Kidney epithelial cell (primary cell): Measurements from ENCODE around the gene LRIG3. TPM values are rescaled to one million over a fixed set of nuclear protein-coding genes. Genes with fewer than 3 reads are reported as not detected.

Experiments
- DNase-seq: peaks from one replicate; pipeline ENCODE4 v3.0.0-alpha.2; 2010; ENCODE audit warnings: low read depth
- H3K27me3 ChIP-seq: 2 replicates; pipeline ENCODE4 v1.6.0; 2011; ENCODE audit warnings: low read length; ENCODE audit not compliant: control insufficient read depth, insufficient read depth
- H3K36me3 ChIP-seq: 2 replicates; pipeline ENCODE4 v1.5.1; 2011; ENCODE audit warnings: low read length; ENCODE audit not compliant: control insufficient read depth, insufficient read depth
- H3K4me3 ChIP-seq: 2 replicates; pipeline ENCODE4 v1.5.1; 2011; ENCODE audit warnings: low read depth, mild to moderate bottlenecking, control low read depth, low read length
- total RNA-seq: library from RNA; depleted of rRNA; stranded (reverse); fragments of >200 nt; gene quantifications from 2 replicates; pipeline ENCODE4 v1.2.3, GENCODE V29; 2015
- TF ChIP-seq, protein P1 (sequence below): IDR thresholded peaks from 2 replicates; pipeline ENCODE4 v1.5.1; 2011; ENCODE audit warnings: mild to moderate bottlenecking, moderate library complexity, low read length, control low read depth, inconsistent platforms; ENCODE audit not compliant: insufficient read depth, poor library complexity, severe bottlenecking

LRIG3 gene
- total RNA-seq, 1 donor from 2014 or later: 57.9 TPM

GRCh38 chr12:58850826-58851225 lies 69.5 kb downstream of the LRIG3 start:
- DNase-seq: no peak
- Histone ChIP-seq H3K4me3 (no peak overlapping the region), H3K27me3 (no peaks in the 10 kb centered on the region), H3K36me3 (no peaks in the 10 kb centered on the region)
- TF ChIP-seq, protein P1, sequence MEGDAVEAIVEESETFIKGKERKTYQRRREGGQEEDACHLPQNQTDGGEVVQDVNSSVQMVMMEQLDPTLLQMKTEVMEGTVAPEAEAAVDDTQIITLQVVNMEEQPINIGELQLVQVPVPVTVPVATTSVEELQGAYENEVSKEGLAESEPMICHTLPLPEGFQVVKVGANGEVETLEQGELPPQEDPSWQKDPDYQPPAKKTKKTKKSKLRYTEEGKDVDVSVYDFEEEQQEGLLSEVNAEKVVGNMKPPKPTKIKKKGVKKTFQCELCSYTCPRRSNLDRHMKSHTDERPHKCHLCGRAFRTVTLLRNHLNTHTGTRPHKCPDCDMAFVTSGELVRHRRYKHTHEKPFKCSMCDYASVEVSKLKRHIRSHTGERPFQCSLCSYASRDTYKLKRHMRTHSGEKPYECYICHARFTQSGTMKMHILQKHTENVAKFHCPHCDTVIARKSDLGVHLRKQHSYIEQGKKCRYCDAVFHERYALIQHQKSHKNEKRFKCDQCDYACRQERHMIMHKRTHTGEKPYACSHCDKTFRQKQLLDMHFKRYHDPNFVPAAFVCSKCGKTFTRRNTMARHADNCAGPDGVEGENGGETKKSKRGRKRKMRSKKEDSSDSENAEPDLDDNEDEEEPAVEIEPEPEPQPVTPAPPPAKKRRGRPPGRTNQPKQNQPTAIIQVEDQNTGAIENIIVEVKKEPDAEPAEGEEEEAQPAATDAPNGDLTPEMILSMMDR: no peak

GRCh38 chr12:58847901-58848600 lies 72.3 kb downstream of the LRIG3 start:
- Histone ChIP-seq H3K27me3 (no peaks in the 10 kb centered on the region), H3K36me3 (no peaks in the 10 kb centered on the region), H3K4me3 (no peak overlapping the region)
- TF ChIP-seq, protein P1: no peak
- no peak for DNase-seq

DNA sequence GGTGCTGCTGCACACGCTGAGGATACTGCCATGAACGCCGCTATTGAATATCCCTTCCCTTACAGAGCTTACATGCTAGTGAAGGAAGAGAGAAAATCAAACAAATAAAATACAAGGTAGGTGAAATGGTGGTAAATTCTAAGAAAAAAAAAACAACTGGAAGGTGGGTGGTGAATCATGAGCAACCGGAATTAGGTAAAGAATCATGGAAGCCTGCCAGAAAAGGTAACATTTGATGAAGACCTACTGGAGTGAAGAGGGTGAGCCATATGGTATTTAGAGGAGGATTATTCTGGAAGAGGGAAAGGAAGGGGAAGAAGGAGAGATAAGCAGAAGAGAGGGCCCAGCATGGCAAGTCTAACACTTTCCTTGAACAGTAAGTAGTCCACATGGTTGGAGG lies 76.1 kb downstream of the LRIG3 start:
- no peak for DNase-seq
- H3K36me3 ChIP-seq: no peaks in the 10 kb centered on the region
- no peaks in the 10 kb centered on the region for H3K27me3 ChIP-seq
- H3K4me3 ChIP-seq: no peak overlapping the region
- TF ChIP-seq, protein P1: no peak

DNA sequence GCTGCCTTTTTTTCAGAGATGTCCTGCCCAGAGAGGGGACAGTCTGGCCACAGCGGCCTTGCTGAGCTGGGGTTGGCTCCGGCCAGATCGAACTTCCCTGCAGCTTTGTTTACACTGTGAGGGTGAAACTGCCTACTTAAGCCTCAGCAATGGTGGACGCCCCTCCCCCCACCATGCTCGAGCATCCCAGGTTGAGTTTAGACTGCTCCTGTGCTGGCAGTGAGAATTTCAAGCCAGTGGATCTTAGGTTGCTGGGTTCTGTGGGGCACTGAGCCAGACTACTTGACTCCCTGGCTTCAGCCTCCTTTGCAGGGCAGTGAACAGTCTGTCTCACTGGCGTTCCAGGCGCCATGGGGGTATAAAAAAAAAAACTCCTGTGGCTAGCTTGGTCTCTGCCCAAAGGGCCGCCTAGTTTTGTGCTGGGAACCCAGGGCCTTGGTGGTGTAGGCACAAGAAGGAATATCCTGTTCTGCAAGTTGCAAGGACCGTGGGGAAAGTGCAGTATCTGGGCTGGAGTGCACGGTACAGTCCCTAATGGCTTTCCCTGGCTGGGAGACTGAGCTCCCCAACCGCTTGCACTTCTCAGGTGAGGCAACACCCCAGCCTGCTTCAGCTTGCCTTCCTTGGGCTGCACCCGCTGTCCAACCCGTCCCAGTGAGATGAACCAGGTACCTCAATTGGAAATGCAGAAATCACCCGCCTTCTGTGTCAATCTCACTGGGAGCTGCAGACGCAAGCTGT lies 79.1 kb downstream of the LRIG3 start:
- TF ChIP-seq, protein P1: no peak
- H3K27me3 ChIP-seq: no peaks in the 10 kb centered on the region
- no peak for DNase-seq
- H3K36me3 ChIP-seq: no peaks in the 10 kb centered on the region
- H3K4me3 ChIP-seq: no peak overlapping the region

GRCh38 chr12:58833853-58834252 lies 86.5 kb downstream of the LRIG3 start:
- DNase-seq: no peak
- Histone ChIP-seq H3K36me3 (no peaks in the 10 kb centered on the region), H3K27me3 (no peaks in the 10 kb centered on the region), H3K4me3 (no peak overlapping the region)
- TF ChIP-seq, protein P1: no peak
